Adipocyte (in vitro differentiated cells): Measurements from ENCODE around the gene PPP1R37.

ENCODE experiments used
- DNase-seq: peaks from one replicate; pipeline ENCODE4 v3.0.0-alpha.2; 2015; ENCODE audit warnings: low read depth
- H3K27me3 ChIP-seq: replicated peaks from 2 replicates; pipeline ENCODE4 v1.7.0; 2013; ENCODE audit warnings: mild to moderate bottlenecking, low read length, moderate library complexity; ENCODE audit not compliant: control insufficient read depth, insufficient read depth
- H3K36me3 ChIP-seq: 2 replicates; pipeline ENCODE4 v1.7.0; 2013; ENCODE audit warnings: low read length, mild to moderate bottlenecking, moderate library complexity; ENCODE audit not compliant: control insufficient read depth, insufficient read depth, severe bottlenecking
- H3K4me1 ChIP-seq: 2 replicates; pipeline ENCODE4 v1.7.0; 2013; ENCODE audit warnings: mild to moderate bottlenecking, low read length, moderate library complexity; ENCODE audit not compliant: control insufficient read depth, insufficient read depth
- H3K4me3 ChIP-seq: 2 replicates; pipeline ENCODE4 v1.7.0; 2013; ENCODE audit warnings: mild to moderate bottlenecking, low read length, moderate library complexity
- H3K9ac ChIP-seq: 2 replicates; pipeline ENCODE4 v1.7.0; 2013; ENCODE audit warnings: mild to moderate bottlenecking, low read length, moderate library complexity
- H3K9me3 ChIP-seq: 2 replicates; pipeline ENCODE4 v1.7.0; 2013; ENCODE audit warnings: mild to moderate bottlenecking, low read length, moderate library complexity; ENCODE audit not compliant: control insufficient read depth

Gene PPP1R37

DNA sequence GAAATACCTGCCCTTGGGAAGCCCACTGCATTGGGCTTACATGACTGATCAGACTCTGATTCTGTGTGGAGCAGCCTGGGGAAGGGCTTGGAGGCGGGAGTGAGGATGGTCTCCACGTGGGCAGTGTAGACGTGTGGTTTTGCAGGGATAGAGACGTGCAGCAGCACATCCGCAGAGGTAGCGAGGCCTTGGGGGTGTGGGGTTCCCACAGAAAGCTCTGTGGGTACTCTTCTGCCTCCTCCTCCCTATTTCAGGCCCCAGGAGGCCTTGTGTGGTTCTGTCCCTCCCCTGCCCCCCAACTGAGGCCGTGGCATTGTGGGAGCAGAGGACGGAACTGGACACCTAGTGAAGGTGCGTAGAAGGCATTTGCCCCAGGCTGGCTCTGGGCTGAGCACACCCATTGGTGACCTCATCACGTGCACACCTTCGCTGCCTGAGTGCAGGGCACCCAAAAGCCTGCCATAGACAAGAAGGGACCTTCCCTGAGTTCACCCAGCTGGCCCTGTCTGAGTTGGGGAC is 28.9 kb downstream of the PPP1R37 start:
- DNase-seq, result no peak
- no peak overlapping the region for H3K9ac ChIP-seq
- H3K4me1 ChIP-seq, result peaks cover 10% of the 10 kb centered on the region
- H3K9me3 ChIP-seq, result no peaks in the 10 kb centered on the region
- H3K4me3 ChIP-seq, result no peak overlapping the region
- no peaks in the 10 kb centered on the region for H3K27me3 ChIP-seq
- H3K36me3 ChIP-seq, result no peaks in the 10 kb centered on the region

- peaks cover 10% of the 10 kb centered on the region for H3K4me1 ChIP-seq
- no peaks in the 10 kb centered on the region for H3K27me3 ChIP-seq
- H3K9ac ChIP-seq, result no peak overlapping the region
- H3K36me3 ChIP-seq, result no peaks in the 10 kb centered on the region
- H3K4me3 ChIP-seq, result no peak overlapping the region
- no peak for DNase-seq
- H3K9me3 ChIP-seq, result no peaks in the 10 kb centered on the region
Observed at GRCh38 chr19:45122832-45123231, 29.9 kb downstream of the PPP1R37 start.

DNA sequence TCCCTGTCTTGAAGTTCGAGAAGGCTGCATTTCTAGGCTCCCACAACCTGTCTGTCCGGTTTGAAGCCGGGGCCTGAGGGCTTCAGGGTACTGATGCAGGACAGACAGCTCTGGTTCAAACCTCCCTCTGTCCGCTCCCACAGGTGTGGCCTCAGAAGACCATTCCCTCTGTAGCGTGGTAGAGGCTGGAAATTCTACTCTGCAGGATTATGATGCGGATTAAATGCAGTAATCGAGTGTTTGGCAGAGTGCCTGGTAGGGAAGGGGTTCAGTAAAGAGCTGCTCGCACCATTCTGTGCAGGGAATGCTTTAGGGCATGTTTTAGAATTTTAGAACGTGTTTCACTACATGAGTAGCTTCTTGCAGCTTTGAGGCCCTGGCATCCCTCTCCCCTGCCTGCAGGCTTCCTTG is 30.5 kb downstream of the PPP1R37 start:
- peak; percentile 17 for DNase-seq
- no peak overlapping the region for H3K4me3 ChIP-seq
- H3K4me1 ChIP-seq, result peaks cover 10% of the 10 kb centered on the region

GRCh38 chr19:45124021-45124420 is 31.0 kb downstream of the PPP1R37 start:
- Histone ChIP-seq H3K27me3 (no peaks in the 10 kb centered on the region), H3K9me3 (no peaks in the 10 kb centered on the region), H3K4me1 (peaks cover 10% of the 10 kb centered on the region), H3K4me3 (no peak overlapping the region), H3K36me3 (no peaks in the 10 kb centered on the region), H3K9ac (no peak overlapping the region)
- DNase-seq, result no peak

More for the DNA sequence above, 30.5 kb downstream of the PPP1R37 start:
- Histone ChIP-seq H3K9ac (no peak overlapping the region), H3K27me3 (no peaks in the 10 kb centered on the region), H3K36me3 (no peaks in the 10 kb centered on the region), H3K9me3 (no peaks in the 10 kb centered on the region)

- no peak overlapping the region for H3K4me3 ChIP-seq
- no peaks in the 10 kb centered on the region for H3K27me3 ChIP-seq
- no peaks in the 10 kb centered on the region for H3K9me3 ChIP-seq
- H3K4me1 ChIP-seq, result peaks cover 10% of the 10 kb centered on the region
- no peaks in the 10 kb centered on the region for H3K36me3 ChIP-seq
- DNase-seq, result no peak
- no peak overlapping the region for H3K9ac ChIP-seq
Observed at GRCh38 chr19:45125360-45125759, 32.4 kb downstream of the PPP1R37 start.

DNA sequence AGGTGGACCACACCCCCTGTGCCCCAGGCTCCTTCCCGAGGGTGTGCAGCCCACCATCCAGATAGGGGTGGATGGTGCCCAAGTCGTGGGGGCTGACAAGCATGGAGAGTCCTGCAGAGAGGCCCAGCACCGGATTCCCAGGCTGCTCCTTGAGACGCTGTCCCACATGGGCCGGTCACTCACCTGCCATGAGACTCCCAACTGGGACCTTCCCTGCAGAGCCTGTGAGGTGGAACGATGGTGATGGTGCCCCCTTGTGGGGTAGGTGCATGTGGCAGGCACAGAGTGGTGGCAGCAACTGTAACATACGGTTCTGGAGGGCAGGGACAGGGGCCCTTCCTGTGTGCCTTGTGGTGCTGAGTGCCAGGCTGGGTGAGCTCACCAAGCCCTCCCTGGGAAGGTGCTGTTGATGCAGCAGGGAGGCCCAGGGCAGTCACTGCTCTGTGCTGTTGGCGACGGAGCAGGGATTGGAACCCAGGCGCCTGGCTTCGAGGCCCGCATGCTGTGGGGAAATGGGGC is 33.1 kb downstream of the PPP1R37 start:
- peak; percentile 42 for DNase-seq
- Histone ChIP-seq H3K9me3 (no peaks in the 10 kb centered on the region), H3K27me3 (no peaks in the 10 kb centered on the region), H3K4me3 (no peak overlapping the region), H3K36me3 (no peaks in the 10 kb centered on the region), H3K9ac (no peak overlapping the region), H3K4me1 (peaks cover 10% of the 10 kb centered on the region)

GRCh38 chr19:45126654-45127053 is 33.7 kb downstream of the PPP1R37 start:
- no peak overlapping the region for H3K9ac ChIP-seq
- no peak for DNase-seq
- no peaks in the 10 kb centered on the region for H3K36me3 ChIP-seq
- no peaks in the 10 kb centered on the region for H3K9me3 ChIP-seq
- H3K4me3 ChIP-seq, result no peak overlapping the region
- H3K4me1 ChIP-seq, result peaks cover 10% of the 10 kb centered on the region
- no peaks in the 10 kb centered on the region for H3K27me3 ChIP-seq

- Histone ChIP-seq H3K36me3 (no peaks in the 10 kb centered on the region), H3K4me1 (peaks cover 10% of the 10 kb centered on the region), H3K9ac (no peak overlapping the region), H3K27me3 (no peaks in the 10 kb centered on the region), H3K4me3 (no peak overlapping the region), H3K9me3 (no peaks in the 10 kb centered on the region)
- no peak for DNase-seq
Observed at GRCh38 chr19:45128146-45128545, 35.2 kb downstream of the PPP1R37 start.

DNA sequence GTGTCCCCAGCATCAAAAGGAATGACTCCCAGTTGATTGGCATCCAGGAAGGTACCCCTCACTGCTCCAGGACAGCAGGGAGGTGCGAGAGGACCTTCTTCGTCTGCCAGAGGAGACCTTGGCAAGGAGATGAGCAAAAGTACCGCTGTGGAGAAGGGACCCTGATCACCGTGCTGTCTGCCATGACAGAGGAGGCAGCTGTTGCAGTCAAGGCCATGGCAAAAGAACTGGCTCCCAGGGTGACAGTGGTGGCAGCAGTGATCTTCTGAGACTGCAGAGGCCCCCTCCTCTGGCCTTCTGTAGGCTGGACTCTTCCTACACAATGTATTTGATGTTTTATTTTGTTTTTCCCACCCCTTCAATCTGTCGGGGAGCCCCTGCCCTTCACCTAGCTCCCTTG is 35.8 kb downstream of the PPP1R37 start:
- no peaks in the 10 kb centered on the region for H3K9me3 ChIP-seq
- no peaks in the 10 kb centered on the region for H3K36me3 ChIP-seq
- H3K4me1 ChIP-seq, result peaks cover 3% of the 10 kb centered on the region
- no peak overlapping the region for H3K9ac ChIP-seq
- DNase-seq, result no peak
- no peaks in the 10 kb centered on the region for H3K27me3 ChIP-seq
- H3K4me3 ChIP-seq, result no peak overlapping the region

GRCh38 chr19:45130236-45130635 is 37.3 kb downstream of the PPP1R37 start:
- Histone ChIP-seq H3K27me3 (no peaks in the 10 kb centered on the region), H3K9ac (no peak overlapping the region), H3K4me3 (no peak overlapping the region), H3K9me3 (no peaks in the 10 kb centered on the region), H3K4me1 (no peaks in the 10 kb centered on the region), H3K36me3 (no peaks in the 10 kb centered on the region)
- no peak for DNase-seq

GRCh38 chr19:45130888-45131615 is 38.1 kb downstream of the PPP1R37 start:
- DNase-seq, result no peak
- H3K36me3 ChIP-seq, result no peaks in the 10 kb centered on the region
- H3K9me3 ChIP-seq, result no peaks in the 10 kb centered on the region
- H3K4me3 ChIP-seq, result no peak overlapping the region
- no peaks in the 10 kb centered on the region for H3K27me3 ChIP-seq
- H3K9ac ChIP-seq, result no peak overlapping the region
- H3K4me1 ChIP-seq, result no peaks in the 10 kb centered on the region
